ENCODE measurements around the gene RCN1.

DNA sequence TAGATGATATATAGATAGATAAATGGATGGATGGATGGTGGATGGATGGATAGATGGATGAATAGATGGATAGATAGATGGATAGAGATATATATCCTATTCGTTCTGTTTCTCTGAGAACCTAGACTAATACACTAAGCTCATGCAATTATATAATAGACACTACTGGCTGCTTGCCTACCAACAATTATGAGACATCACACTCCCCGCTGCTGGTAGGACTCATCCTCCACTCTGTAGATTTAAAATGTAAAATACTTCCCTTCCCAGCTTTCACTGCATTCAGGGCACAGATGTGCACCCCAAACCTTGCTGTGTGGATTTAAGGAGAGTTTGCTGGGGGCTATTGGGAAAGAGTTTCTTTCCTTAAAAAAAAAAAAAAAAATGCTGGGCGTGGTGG, 28.3 kb upstream of the RCN1 start:
- no peak for TF ChIP-seq POLR2A (IDR thresholded peaks at IDR 0.05)
- TF ChIP-seq, protein P1, sequence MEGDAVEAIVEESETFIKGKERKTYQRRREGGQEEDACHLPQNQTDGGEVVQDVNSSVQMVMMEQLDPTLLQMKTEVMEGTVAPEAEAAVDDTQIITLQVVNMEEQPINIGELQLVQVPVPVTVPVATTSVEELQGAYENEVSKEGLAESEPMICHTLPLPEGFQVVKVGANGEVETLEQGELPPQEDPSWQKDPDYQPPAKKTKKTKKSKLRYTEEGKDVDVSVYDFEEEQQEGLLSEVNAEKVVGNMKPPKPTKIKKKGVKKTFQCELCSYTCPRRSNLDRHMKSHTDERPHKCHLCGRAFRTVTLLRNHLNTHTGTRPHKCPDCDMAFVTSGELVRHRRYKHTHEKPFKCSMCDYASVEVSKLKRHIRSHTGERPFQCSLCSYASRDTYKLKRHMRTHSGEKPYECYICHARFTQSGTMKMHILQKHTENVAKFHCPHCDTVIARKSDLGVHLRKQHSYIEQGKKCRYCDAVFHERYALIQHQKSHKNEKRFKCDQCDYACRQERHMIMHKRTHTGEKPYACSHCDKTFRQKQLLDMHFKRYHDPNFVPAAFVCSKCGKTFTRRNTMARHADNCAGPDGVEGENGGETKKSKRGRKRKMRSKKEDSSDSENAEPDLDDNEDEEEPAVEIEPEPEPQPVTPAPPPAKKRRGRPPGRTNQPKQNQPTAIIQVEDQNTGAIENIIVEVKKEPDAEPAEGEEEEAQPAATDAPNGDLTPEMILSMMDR (IDR thresholded peaks at IDR 0.05) = no peak

All from esophagus squamous epithelium (tissue), 4 donors.